Gastrocnemius medialis (tissue), 4 donors: ENCODE measurements around the gene LCN10. TPM values are rescaled to one million over a fixed set of nuclear protein-coding genes. Genes with fewer than 3 reads are reported as not detected.

ENCODE experiments used
- ATAC-seq, 2 donors: fragments of 150-250 bp; one replicate each; pipeline ENCODE4 v1.9.1; 2016
- DNase-seq, 2 donors: peaks; one replicate each; pipeline ENCODE4 v3.0.0-alpha.2; 2019
- H3K27ac ChIP-seq, 4 donors: fragments of 200-600 bp; sonication (generic); 1 replicate in 1 of 4; 2 replicates in 3 of 4; pipeline ENCODE4 v1.5.1; 2016 to 2018; ENCODE audit warnings: mild to moderate bottlenecking in 2 of 4, moderate library complexity in 1 of 4
- H3K27me3 ChIP-seq, 3 donors: fragments of 200-600 bp; sonication (generic) in 2 of 3; 1 replicate in 1 of 3; 2 replicates in 2 of 3; pipeline versions ENCODE4 v1.5.1 to v1.6.0; 2016 to 2019; ENCODE audit warnings: mild to moderate bottlenecking in 1 of 3, moderate library complexity in 1 of 3
- H3K36me3 ChIP-seq, 2 donors: fragments of 200-600 bp; sonication (generic) in 1 of 2; one replicate each; pipeline ENCODE4 v1.5.1; 2017 to 2018
- H3K4me1 ChIP-seq, 2 donors: fragments of 200-600 bp; sonication (generic) in 1 of 2; one replicate each; pipeline ENCODE4 v1.5.1; 2016 to 2017; ENCODE audit warnings: mild to moderate bottlenecking in 2 of 2
- H3K4me3 ChIP-seq, 4 donors: fragments of 200-600 bp; sonication (generic) in 3 of 4; 1 replicate in 1 of 4; 2 replicates in 3 of 4; pipeline ENCODE4 v1.5.1; 2016 to 2019; ENCODE audit warnings: mild to moderate bottlenecking in 2 of 4
- H3K9me3 ChIP-seq, 3 donors: fragments of 200-600 bp; sonication (generic) in 2 of 3; 1 replicate in 1 of 3; 2 replicates in 2 of 3; pipeline ENCODE4 v1.5.1; 2016 to 2019
- CTCF ChIP-seq, 5 experiments: fragments of 450-650 bp in 3 of 5; fragments of 200-600 bp in 2 of 5; sonication (generic) in 2 of 5; IDR thresholded peaks in 4 of 5; conservative IDR thresholded peaks in 1 of 5; 1 replicate in 4 of 5; 2 replicates in 1 of 5; pipeline ENCODE4 v1.5.1; 2016 to 2019; ENCODE audit warnings: antibody characterized with exemption in 5 of 5, mild to moderate bottlenecking in 3 of 5, moderate library complexity in 3 of 5
- POLR2A ChIP-seq, 2 donors: fragments of 450-650 bp; IDR thresholded peaks; one replicate each; pipeline ENCODE4 v1.6.1; 2017; ENCODE audit warnings: antibody characterized with exemption in 2 of 2, mild to moderate bottlenecking in 2 of 2, moderate library complexity in 2 of 2
- in situ Hi-C, 4 donors: fragments of 200-750 bp; cut with MboI; loops; one replicate each; pipeline versions ENCODE4 v1.15.0 to v1.8.0; 2017; ENCODE audit warnings: low sequenced_read_pairs in 4 of 4
- intact Hi-C: fragments of 100-400 bp; cut with DNase I; formaldehyde crosslinking; loops from one replicate; pipeline ENCODE4 v1.15.1; 2023; ENCODE audit warnings: low total_unique reads
- total RNA-seq, 4 donors: library from RNA; depleted of rRNA; stranded (reverse); fragments of >200 nt; gene quantifications; one replicate each; pipeline versions ENCODE4 v1.1.0 to v1.2.3, GENCODE V29; 2016

Gene LCN10
- total RNA-seq, 4 donors from 2014 or later = 0.61 to 4.7 (median 1.6) TPM

- H3K27ac ChIP-seq = no peak overlapping the region
- H3K4me3 ChIP-seq = no peak overlapping the region
- intact Hi-C loops = loop anchor here (10.0 kb wide), 1 partner anchor 450 kb away; the partner anchor contains the start of gene SLC34A3
- H3K36me3 ChIP-seq = no peaks in the 10 kb centered on the region
- in situ Hi-C loops = loop anchor here (5.0 to 25.0 kb wide), 4 partner anchors 152 to 252 kb away; partner anchors contain the start of genes FUT7 (in 2 of the 4), C8G (in 1 of the 4) and FBXW5 (in 1 of the 4)
- DNase-seq (no peak), ATAC-seq (no peak)
- H3K27me3 ChIP-seq = no peaks in the 10 kb centered on the region
- H3K9me3 ChIP-seq = no peaks in the 10 kb centered on the region
- no peak for TF ChIP-seq CTCF (IDR thresholded peaks at IDR 0.05 in 4 of 5, conservative IDR thresholded peaks at IDR 0.05 in 1 of 5)
- TF ChIP-seq POLR2A (IDR thresholded peaks at IDR 0.05) = no peak
- H3K4me1 ChIP-seq = peaks cover 1% of the 10 kb centered on the region in 2 donors
Observed at GRCh38 chr9:136784997-136785361, 42.2 kb upstream of the LCN10 start.

GRCh38 chr9:136784249-136784996, 41.7 kb upstream of the LCN10 start:
- Histone ChIP-seq H3K27ac (no peak overlapping the region), H3K4me1 (no peaks in the 10 kb centered on the region), H3K27me3 (no peaks in the 10 kb centered on the region), H3K9me3 (no peaks in the 10 kb centered on the region), H3K4me3 (no peak overlapping the region), H3K36me3 (no peaks in the 10 kb centered on the region)
- ATAC-seq (no peak), DNase-seq (no peak)
- in situ Hi-C loops = loop anchor here in 2 of 4 donors (10.0 to 25.0 kb wide), 2 partner anchors 153 to 250 kb away; partner anchors contain the start of genes C8G (in 1 of the 2), FBXW5 (in 1 of the 2) and FUT7 (in 1 of the 2)
- intact Hi-C loops = loop anchor here (10.0 kb wide), 1 partner anchor 450 kb away; the partner anchor contains the start of gene SLC34A3
- TF ChIP-seq CTCF (IDR thresholded peaks at IDR 0.05 in 4 of 5, conservative IDR thresholded peaks at IDR 0.05 in 1 of 5) (peak in 4 of 5 experiments; percentile 11 to 50 (median 39)), POLR2A (IDR thresholded peaks at IDR 0.05) (no peak)

GRCh38 chr9:136782452-136782851, 39.7 kb upstream of the LCN10 start:
- Histone ChIP-seq H3K27me3 (no peaks in the 10 kb centered on the region), H3K4me1 (no peaks in the 10 kb centered on the region), H3K9me3 (no peaks in the 10 kb centered on the region), H3K4me3 (no peak overlapping the region), H3K36me3 (no peaks in the 10 kb centered on the region), H3K27ac (no peak overlapping the region)
- no peak for ATAC-seq
- intact Hi-C loops (loop anchor here (10.0 kb wide), 1 partner anchor 452 kb away; the partner anchor contains the start of gene SLC34A3), in situ Hi-C loops (loop anchor here in 2 of 4 donors (10.0 to 25.0 kb wide), 2 partner anchors 155 to 252 kb away; partner anchors contain the start of genes C8G (in 1 of the 2), FBXW5 (in 1 of the 2) and FUT7 (in 1 of the 2))
- DNase-seq = no peak
- TF ChIP-seq POLR2A (IDR thresholded peaks at IDR 0.05) = no peak
- no peak for TF ChIP-seq CTCF (IDR thresholded peaks at IDR 0.05 in 4 of 5, conservative IDR thresholded peaks at IDR 0.05 in 1 of 5)

GRCh38 chr9:136779808-136780207, 37.1 kb upstream of the LCN10 start:
- Histone ChIP-seq H3K27ac (no peak overlapping the region), H3K27me3 (no peaks in the 10 kb centered on the region), H3K36me3 (no peaks in the 10 kb centered on the region), H3K4me1 (no peaks in the 10 kb centered on the region), H3K4me3 (no peak overlapping the region), H3K9me3 (no peaks in the 10 kb centered on the region)
- no peak for DNase-seq
- no peak for ATAC-seq
- intact Hi-C loops = loop anchor here (10.0 kb wide), 1 partner anchor 455 kb away; the partner anchor contains the start of gene SLC34A3
- TF ChIP-seq CTCF (IDR thresholded peaks at IDR 0.05 in 4 of 5, conservative IDR thresholded peaks at IDR 0.05 in 1 of 5) (no peak), POLR2A (IDR thresholded peaks at IDR 0.05) (no peak)
- in situ Hi-C loops = loop anchor here in 2 of 4 donors (10.0 to 25.0 kb wide), 2 partner anchors 157 to 255 kb away; partner anchors contain the start of genes C8G (in 1 of the 2), FBXW5 (in 1 of the 2) and FUT7 (in 1 of the 2)
